H9 (cell line): ENCODE measurements around the gene IL1RAPL2. TPM values are rescaled to one million over a fixed set of nuclear protein-coding genes. Genes with fewer than 3 reads are reported as not detected.

ENCODE experiments used
- DNase-seq: peaks from one replicate; pipeline ENCODE4 v3.0.0-alpha.2; 2017
- H2AFZ ChIP-seq: one replicate; pipeline ENCODE4 v1.6.1; 2013; ENCODE audit warnings: mild to moderate bottlenecking, low read length, control low read depth, moderate library complexity
- H2AK5ac ChIP-seq: 2 replicates; pipeline ENCODE4 v1.6.1; 2013; ENCODE audit warnings: low read length, control low read depth, mixed read lengths; ENCODE audit not compliant: insufficient read length
- H2BK120ac ChIP-seq: one replicate; pipeline ENCODE4 v1.6.1; 2013; ENCODE audit warnings: low read depth, mild to moderate bottlenecking, low read length, control low read depth, inconsistent platforms; ENCODE audit not compliant: poor library complexity, severe bottlenecking
- H2BK12ac ChIP-seq: 2 replicates; pipeline ENCODE4 v1.6.1; 2013; ENCODE audit warnings: low read length, control low read depth, mixed read lengths, low read depth; ENCODE audit not compliant: insufficient read length
- H2BK15ac ChIP-seq: 2 replicates; pipeline ENCODE4 v1.6.1; 2013; ENCODE audit warnings: low read depth, low read length, control low read depth
- H2BK20ac ChIP-seq: one replicate; pipeline ENCODE4 v1.6.1; 2013; ENCODE audit warnings: low read depth, mild to moderate bottlenecking, low read length, control low read depth, inconsistent platforms; ENCODE audit not compliant: poor library complexity, severe bottlenecking
- H2BK5ac ChIP-seq: 2 replicates; pipeline ENCODE4 v1.6.1; 2013; ENCODE audit warnings: low read length, control low read depth, mixed read lengths; ENCODE audit not compliant: insufficient read length
- H3K14ac ChIP-seq: 2 replicates; pipeline ENCODE4 v1.6.1; 2013; ENCODE audit warnings: low read length, control low read depth; ENCODE audit not compliant: insufficient read depth
- H3K18ac ChIP-seq: 2 replicates; pipeline ENCODE4 v1.6.1; 2013; ENCODE audit warnings: low read depth, mild to moderate bottlenecking, mixed read lengths, low read length, control low read depth; ENCODE audit not compliant: insufficient read length
- H3K23ac ChIP-seq: 2 replicates; pipeline ENCODE4 v1.6.1; 2013; ENCODE audit warnings: low read length, control low read depth, mixed read lengths, low read depth; ENCODE audit not compliant: insufficient read length
- H3K23me2 ChIP-seq: 2 replicates; pipeline ENCODE4 v1.6.1; 2013; ENCODE audit warnings: low read depth, mild to moderate bottlenecking, mixed read lengths, low read length, control low read depth; ENCODE audit not compliant: insufficient read length, poor library complexity, severe bottlenecking
- H3K27ac ChIP-seq: 2 replicates; pipeline ENCODE4 v1.5.1; 2013; ENCODE audit warnings: low read length, control low read depth, mixed read lengths, low read depth; ENCODE audit not compliant: insufficient read length
- H3K27me3 ChIP-seq: 2 replicates; pipeline ENCODE4 v1.6.1; 2013; ENCODE audit warnings: low read length, control low read depth, inconsistent platforms; ENCODE audit not compliant: insufficient read depth
- H3K4ac ChIP-seq: 2 replicates; pipeline ENCODE4 v1.6.1; 2013; ENCODE audit warnings: low read depth, mild to moderate bottlenecking, control low read depth, inconsistent platforms, low read length, moderate library complexity
- H3K4me1 ChIP-seq: 2 replicates; pipeline ENCODE4 v1.6.1; 2013; ENCODE audit warnings: low read length, control low read depth, inconsistent platforms; ENCODE audit not compliant: insufficient read depth
- H3K4me2 ChIP-seq: 2 replicates; pipeline ENCODE4 v1.6.1; 2013; ENCODE audit warnings: low read length, control low read depth, mixed read lengths; ENCODE audit not compliant: insufficient read length, insufficient read depth
- H3K56ac ChIP-seq: 2 replicates; pipeline ENCODE4 v1.6.1; 2013; ENCODE audit warnings: low read depth, mild to moderate bottlenecking, mixed read lengths, low read length, control low read depth; ENCODE audit not compliant: insufficient read length
- H3K79me1 ChIP-seq: 2 replicates; pipeline ENCODE4 v1.6.1; 2013; ENCODE audit warnings: low read depth, mild to moderate bottlenecking, moderate library complexity, low read length, control low read depth, inconsistent platforms; ENCODE audit not compliant: insufficient read depth, poor library complexity, severe bottlenecking
- H3K79me2 ChIP-seq: 2 replicates; pipeline ENCODE4 v1.6.1; 2013; ENCODE audit warnings: low read length, control low read depth, inconsistent platforms; ENCODE audit not compliant: insufficient read depth
- H3K9ac ChIP-seq: 2 replicates; pipeline ENCODE4 v1.6.1; 2013; ENCODE audit warnings: low read length, control low read depth, mixed read lengths; ENCODE audit not compliant: insufficient read length; ENCODE audit errors: extremely low read depth
- H3K9me3 ChIP-seq: one replicate; pipeline ENCODE4 v1.6.1; 2013; ENCODE audit warnings: low read depth, low read length, inconsistent platforms; ENCODE audit not compliant: control insufficient read depth
- H3T11ph ChIP-seq: one replicate; pipeline ENCODE4 v1.6.1; 2013; ENCODE audit warnings: mild to moderate bottlenecking, low read length, control low read depth, inconsistent platforms
- H4K20me1 ChIP-seq: one replicate; pipeline ENCODE4 v1.6.1; 2013; ENCODE audit not compliant: control insufficient read depth, insufficient read length, insufficient read depth
- H4K5ac ChIP-seq: 2 replicates; pipeline ENCODE4 v1.6.1; 2013; ENCODE audit warnings: low read depth, mild to moderate bottlenecking, mixed read lengths, low read length, control low read depth; ENCODE audit not compliant: insufficient read length
- H4K8ac ChIP-seq: replicated peaks from 2 replicates; pipeline ENCODE4 v1.6.1; 2013; ENCODE audit warnings: low read length, control low read depth, mixed read lengths, low read depth; ENCODE audit not compliant: insufficient read length
- H4K91ac ChIP-seq: 2 replicates; pipeline ENCODE4 v1.6.1; 2013; ENCODE audit warnings: low read depth, mild to moderate bottlenecking, moderate library complexity, mixed read lengths, low read length, control low read depth; ENCODE audit not compliant: insufficient read length
- H3K27ac Mint-ChIP-seq, 3 experiments: 2 replicates in 2 of 3; 3 replicates in 1 of 3; pipeline ENCODE4 v1.8.0; 2020 to 2021; ENCODE audit warnings: mixed read lengths in 3 of 3, mild to moderate bottlenecking in 1 of 3, moderate library complexity in 1 of 3
- H3K27me3 Mint-ChIP-seq: 2 replicates; pipeline ENCODE4 v1.8.0; 2021; ENCODE audit warnings: low read depth, mild to moderate bottlenecking, moderate library complexity, mixed read lengths
- H3K36me3 Mint-ChIP-seq, 3 experiments: 2 replicates in 2 of 3; 3 replicates in 1 of 3; pipeline ENCODE4 v1.8.0; 2020 to 2021; ENCODE audit warnings: low read depth in 3 of 3, mixed read lengths in 3 of 3; ENCODE audit not compliant: insufficient read depth in 1 of 3
- H3K4me1 Mint-ChIP-seq, 2 experiments: 2 replicates each; pipeline ENCODE4 v1.8.0; 2020; ENCODE audit warnings: mixed read lengths in 2 of 2
- H3K4me3 Mint-ChIP-seq, 2 experiments: 2 replicates in 1 of 2; 3 replicates in 1 of 2; pipeline ENCODE4 v1.8.0; 2020 to 2021; ENCODE audit warnings: mild to moderate bottlenecking in 2 of 2, mixed read lengths in 2 of 2, moderate library complexity in 1 of 2
- H3K9me3 Mint-ChIP-seq, 2 experiments: 2 replicates in 1 of 2; 3 replicates in 1 of 2; pipeline ENCODE4 v1.8.0; 2020; ENCODE audit warnings: mild to moderate bottlenecking in 2 of 2, mixed read lengths in 2 of 2, moderate library complexity in 1 of 2
- CTCF ChIP-seq: fragments of 200-600 bp; sonication (generic); conservative IDR thresholded peaks from 3 replicates; pipeline ENCODE4 v1.8.0; 2021; ENCODE audit warnings: antibody characterized with exemption, mild to moderate bottlenecking
- WGBS: extraction: QIAGEN DNeasy Blood & Tissue Kit; methylation state at CpG from one replicate; pipeline ENCODE4 v1.1.7; 2013; ENCODE audit warnings: missing lambda C conversion rate, low lambda C conversion rate, mixed read lengths; ENCODE audit not compliant: insufficient read length; ENCODE audit errors: extremely low coverage; 5-methylcytosine and 5-hydroxymethylcytosine counted together
- total RNA-seq: library from RNA; stranded (reverse); gene quantifications from 2 replicates; pipeline ENCODE4 v1.2.1, GENCODE V29; 2021

The IL1RAPL2 gene
- total RNA-seq, 1 experiment from 2014 or later, result not detected

GRCh38 chrX:105723966-105724735 is 1158.2 kb downstream of the IL1RAPL2 start:
- no CpG with 5 or more reads among the region's 1 CpG for WGBS
- Histone ChIP-seq H3K23ac (no peak overlapping the region), H3K79me1 (no peaks in the 10 kb centered on the region), H3K4me1 (no peaks in the 10 kb centered on the region), H3K4me2 (no peak overlapping the region), H4K20me1 (no peaks in the 10 kb centered on the region), H2BK20ac (no peak overlapping the region), H3K14ac (no peak overlapping the region), H2BK120ac (no peak overlapping the region), H4K5ac (no peak overlapping the region), H2BK5ac (no peak overlapping the region), H3K9me3 (no peaks in the 10 kb centered on the region), H2BK12ac (no peak overlapping the region), H3K4ac (no peak overlapping the region), H2AFZ (no peak overlapping the region), H3K18ac (no peak overlapping the region), H4K91ac (no peak overlapping the region), H3K27me3 (no peaks in the 10 kb centered on the region), H2AK5ac (no peak overlapping the region), H2BK15ac (no peak overlapping the region), H3K56ac (no peak overlapping the region), H3K27ac (no peak overlapping the region), H4K8ac (no peak overlapping the region), H3K9ac (no peak overlapping the region), H3K79me2 (no peaks in the 10 kb centered on the region), H3K23me2 (no peaks in the 10 kb centered on the region), H3T11ph (no peak overlapping the region)
- no peak for DNase-seq
- Mint-ChIP-seq H3K27me3 (no peaks in the 10 kb centered on the region), H3K36me3 (no peaks in the 10 kb centered on the region), H3K4me3 (no peak overlapping the region), H3K9me3 (peaks cover 0 to 17% of the 10 kb centered on the region in 2 experiments; a peak in 2 of 5 replicates), H3K27ac (no peak overlapping the region), H3K4me1 (no peaks in the 10 kb centered on the region)
- TF ChIP-seq CTCF, result no peak
